Neutrophil (primary cell): Measurements from ENCODE around the gene CMPK1.

Source experiments
- H3K27ac ChIP-seq: fragments of 200-600 bp; sonication (generic); 2 replicates; pipeline ENCODE4 v1.5.1; 2016; ENCODE audit warnings: mild to moderate bottlenecking, moderate library complexity
- H3K27me3 ChIP-seq: fragments of 200-600 bp; sonication (generic); 2 replicates; pipeline ENCODE4 v1.6.0; 2016; ENCODE audit warnings: mild to moderate bottlenecking
- H3K36me3 ChIP-seq: fragments of 200-600 bp; sonication (generic); 2 replicates; pipeline ENCODE4 v1.5.1; 2017
- H3K4me1 ChIP-seq, 2 experiments: fragments of 200-600 bp in 1 of 2; sonication (generic) in 1 of 2; 1 replicate in 1 of 2; 2 replicates in 1 of 2; pipeline versions ENCODE4 v1.5.1 to v1.6.1; 2013 to 2016; ENCODE audit warnings: low read depth in 1 of 2, low read length in 1 of 2, mild to moderate bottlenecking in 1 of 2, moderate library complexity in 1 of 2; ENCODE audit not compliant: control insufficient read depth in 1 of 2, insufficient read depth in 1 of 2
- H3K4me3 ChIP-seq, 2 experiments: fragments of 200-600 bp in 1 of 2; sonication (generic) in 1 of 2; 1 replicate in 1 of 2; 2 replicates in 1 of 2; pipeline ENCODE4 v1.5.1; 2013 to 2016; ENCODE audit warnings: low read depth in 1 of 2, low read length in 1 of 2, mild to moderate bottlenecking in 1 of 2, moderate library complexity in 1 of 2
- H3K9me3 ChIP-seq: fragments of 200-600 bp; sonication (generic); 2 replicates; pipeline ENCODE4 v1.5.1; 2016
- CTCF ChIP-seq: fragments of 200-600 bp; sonication (generic); IDR thresholded peaks from 2 replicates; pipeline ENCODE4 v1.5.1; 2016; ENCODE audit warnings: antibody characterized with exemption

Gene CMPK1

GRCh38 chr1:47362828-47363227 is 29.2 kb downstream of the CMPK1 start:
- Histone ChIP-seq H3K4me3 (no peak overlapping the region), H3K36me3 (no peaks in the 10 kb centered on the region)
- TF ChIP-seq CTCF: no peak

GRCh38 chr1:47367651-47368050 is 34.1 kb downstream of the CMPK1 start:
- Histone ChIP-seq H3K4me3 (no peak overlapping the region), H3K27ac (no peak overlapping the region), H3K36me3 (peaks cover 20% of the 10 kb centered on the region), H3K27me3 (no peaks in the 10 kb centered on the region), H3K4me1 (no peaks in the 10 kb centered on the region), H3K9me3 (no peaks in the 10 kb centered on the region)
- no peak for TF ChIP-seq CTCF

More at GRCh38 chr1:47362828-47363227, 29.2 kb downstream of the CMPK1 start:
- Histone ChIP-seq H3K27ac (no peak overlapping the region), H3K9me3 (no peaks in the 10 kb centered on the region), H3K4me1 (no peaks in the 10 kb centered on the region), H3K27me3 (no peaks in the 10 kb centered on the region)

- Histone ChIP-seq H3K36me3 (peaks cover 53% of the 10 kb centered on the region), H3K27ac (no peak overlapping the region)
Measured at GRCh38 chr1:47371016-47371517, 37.5 kb downstream of the CMPK1 start.

GRCh38 chr1:47374501-47374900 is 40.9 kb downstream of the CMPK1 start:
- H3K4me3 ChIP-seq: no peak overlapping the region
- no peaks in the 10 kb centered on the region for H3K27me3 ChIP-seq
- H3K36me3 ChIP-seq: peaks cover 43% of the 10 kb centered on the region
- no peak overlapping the region for H3K27ac ChIP-seq
- H3K4me1 ChIP-seq: no peaks in the 10 kb centered on the region
- TF ChIP-seq CTCF: no peak
- no peaks in the 10 kb centered on the region for H3K9me3 ChIP-seq

More at GRCh38 chr1:47371016-47371517, 37.5 kb downstream of the CMPK1 start:
- Histone ChIP-seq H3K27me3 (no peaks in the 10 kb centered on the region), H3K4me1 (no peaks in the 10 kb centered on the region), H3K9me3 (no peaks in the 10 kb centered on the region), H3K4me3 (no peak overlapping the region)
- TF ChIP-seq CTCF: no peak

- Histone ChIP-seq H3K27me3 (no peaks in the 10 kb centered on the region), H3K27ac (no peak overlapping the region), H3K4me1 (no peaks in the 10 kb centered on the region), H3K4me3 (no peak overlapping the region), H3K36me3 (peaks cover 31% of the 10 kb centered on the region), H3K9me3 (no peaks in the 10 kb centered on the region)
- TF ChIP-seq CTCF: no peak
Measured at GRCh38 chr1:47378147-47378546, 44.6 kb downstream of the CMPK1 start.

- Histone ChIP-seq H3K27me3 (no peaks in the 10 kb centered on the region), H3K4me3 (no peak overlapping the region), H3K4me1 (no peaks in the 10 kb centered on the region), H3K9me3 (no peaks in the 10 kb centered on the region), H3K36me3 (peaks cover 6% of the 10 kb centered on the region), H3K27ac (no peak overlapping the region)
- no peak for TF ChIP-seq CTCF
Measured at GRCh38 chr1:47380699-47381098, 47.1 kb downstream of the CMPK1 start.
